Measurements from ENCODE around the gene CHRNB2.

The CHRNB2 gene

DNA sequence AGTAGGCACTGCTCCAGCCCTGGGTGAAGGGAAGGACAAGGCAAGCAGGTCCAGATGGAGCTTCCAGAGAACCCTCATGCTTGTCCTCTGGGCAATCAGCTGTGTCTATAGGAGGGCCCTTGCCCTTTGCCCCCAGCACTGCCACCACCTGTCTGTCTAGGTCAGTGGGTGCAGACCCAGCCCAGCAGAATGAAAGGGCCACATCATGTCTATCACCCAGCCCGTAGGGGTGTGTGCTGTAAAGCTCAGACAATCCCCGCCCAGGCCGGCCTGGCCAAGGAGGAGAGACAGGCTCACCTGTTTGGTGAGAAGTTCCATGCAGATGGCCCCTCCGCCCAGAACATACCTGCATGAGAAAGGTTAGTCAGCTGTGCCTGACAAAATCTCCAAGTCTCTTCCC lies 16.1 kb upstream of the CHRNB2 start:
- DNase-seq = no peak

DNA sequence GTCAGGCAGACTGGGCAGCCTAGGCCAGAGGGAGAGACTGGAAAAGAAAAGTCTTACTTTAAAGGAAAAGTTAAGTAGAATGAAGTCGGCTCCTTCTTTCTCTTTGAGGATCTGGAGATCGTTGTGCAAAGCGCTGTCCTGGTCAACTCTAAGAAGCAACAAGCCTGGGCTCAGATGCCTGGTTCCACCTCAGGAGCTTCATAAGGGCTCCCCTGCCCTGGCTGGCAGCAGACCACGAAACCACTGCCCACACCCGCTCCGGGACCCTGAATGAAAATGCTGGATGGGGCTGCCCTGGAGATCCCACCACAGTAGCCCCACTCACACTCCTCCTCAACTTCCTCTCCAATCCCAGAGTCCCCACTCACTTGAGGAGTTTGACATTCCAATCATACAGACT lies 15.5 kb upstream of the CHRNB2 start:
- DNase-seq = no peak

DNA sequence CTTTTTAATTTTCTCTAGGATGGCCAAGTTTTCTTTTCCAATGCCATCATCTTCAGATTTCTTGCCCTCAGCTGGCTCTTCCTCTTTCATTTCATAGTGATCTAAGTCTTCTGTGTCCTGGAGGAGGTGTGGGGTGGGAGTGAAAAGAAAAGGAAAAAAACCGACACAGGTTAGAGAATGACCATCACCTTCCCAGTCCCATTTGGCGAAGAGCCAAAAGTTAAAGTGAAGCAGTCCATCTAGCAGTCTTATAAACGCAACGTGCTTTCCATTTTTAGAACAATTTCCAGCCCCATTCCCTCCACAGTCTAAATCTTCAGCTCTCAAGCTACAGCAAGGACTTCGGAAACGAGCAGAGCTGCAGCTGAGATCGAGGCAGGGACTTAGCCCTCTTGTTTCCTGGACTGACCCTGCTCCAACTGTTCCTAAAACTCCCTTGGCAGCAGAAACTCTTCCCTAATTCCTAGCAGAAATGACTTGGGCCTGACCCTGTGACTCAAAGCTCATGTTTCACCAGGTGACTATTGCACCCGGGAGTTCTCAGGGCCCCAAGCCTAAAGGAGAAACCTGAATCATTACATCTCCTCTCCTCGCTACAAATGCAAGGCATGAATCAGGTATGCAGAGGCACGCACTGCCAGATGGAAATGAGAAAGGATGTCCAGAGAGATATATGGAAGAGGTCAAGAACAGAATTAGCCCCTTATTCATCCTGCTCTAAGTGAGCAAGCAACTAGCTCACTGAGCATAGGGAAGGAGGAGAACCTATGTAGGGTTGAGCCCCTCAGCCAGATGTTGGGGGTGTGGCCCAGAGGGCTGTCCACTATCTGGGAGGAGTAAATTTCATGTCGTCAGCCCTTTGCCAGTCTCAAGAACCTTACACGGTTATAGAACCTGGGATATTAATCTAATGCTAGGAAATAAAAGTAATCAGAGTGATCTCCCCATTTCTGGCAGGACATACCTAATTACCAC lies 14.2 kb upstream of the CHRNB2 start:
- no peak for DNase-seq

DNA sequence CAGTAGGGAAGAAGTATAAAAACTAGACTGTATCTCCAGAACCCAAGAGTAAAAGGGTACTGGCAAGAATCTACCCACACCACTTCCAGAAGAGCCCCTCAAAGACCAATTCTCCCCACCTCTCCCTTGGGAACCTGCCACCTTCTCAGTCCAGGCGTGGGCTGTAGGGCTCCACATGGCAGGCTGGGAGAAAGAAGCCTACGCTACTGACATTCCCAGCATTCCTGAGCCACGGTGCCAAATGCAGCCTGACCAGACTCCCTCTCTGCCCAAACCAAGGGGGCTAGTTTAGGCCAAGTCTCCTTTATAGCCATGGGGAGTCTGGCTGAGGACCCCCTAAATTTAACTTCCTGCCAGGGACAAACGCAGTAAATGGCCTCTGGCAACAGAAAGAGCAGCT lies 11.2 kb upstream of the CHRNB2 start:
- no peak for DNase-seq

GRCh38 chr1:154557248-154557938 lies 10.2 kb upstream of the CHRNB2 start:
- no peak for DNase-seq

DNA sequence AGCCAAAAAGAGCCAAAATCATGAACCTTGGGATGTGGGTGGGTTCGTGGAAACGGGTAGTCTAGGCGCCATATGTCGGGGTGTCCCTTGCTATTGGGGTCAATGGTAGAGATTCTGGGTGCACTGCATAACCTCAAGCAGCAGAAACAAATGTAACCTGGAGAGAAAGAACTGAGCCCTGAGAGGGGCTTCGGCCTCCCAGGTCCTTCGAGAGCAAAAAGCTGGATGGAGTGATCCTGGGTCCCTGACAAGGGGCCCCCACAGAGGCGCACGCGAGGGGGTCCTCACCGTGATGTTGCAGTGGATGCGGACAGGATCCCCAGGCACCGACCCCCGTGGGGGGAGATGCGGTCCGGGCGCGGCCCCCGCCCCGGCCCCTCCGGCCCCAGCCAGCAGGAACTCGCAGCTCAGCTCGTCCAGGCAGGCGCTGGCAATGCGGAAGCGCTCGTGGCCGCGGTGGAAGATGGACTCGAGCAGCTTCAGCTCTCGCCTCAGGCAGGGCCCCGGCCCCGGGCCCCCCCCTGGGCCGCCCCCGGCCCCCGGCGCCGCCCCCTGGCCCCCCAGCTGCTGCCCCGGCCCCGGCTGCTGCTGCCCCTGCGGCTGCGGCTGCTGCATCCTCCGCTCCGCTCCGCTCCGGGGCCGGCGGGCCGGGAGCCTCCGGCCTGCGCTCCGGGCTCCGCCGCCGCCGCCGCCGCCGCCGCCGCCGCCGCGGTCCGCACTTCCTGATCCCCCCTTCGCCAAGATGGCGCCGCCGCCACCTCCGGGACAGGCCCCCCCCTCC lies 9.4 kb upstream of the CHRNB2 start, which contains the start of gene UBE2Q1:
Gene UBE2Q1, minus strand, starts transcription at position 724 of the 781 bp plus-strand sequence. Its CDS starts 109 bp downstream, at position 615.
- DNase-seq = peak in 21 of 58 donors; percentile 11 to 68 (median 43)

DNA sequence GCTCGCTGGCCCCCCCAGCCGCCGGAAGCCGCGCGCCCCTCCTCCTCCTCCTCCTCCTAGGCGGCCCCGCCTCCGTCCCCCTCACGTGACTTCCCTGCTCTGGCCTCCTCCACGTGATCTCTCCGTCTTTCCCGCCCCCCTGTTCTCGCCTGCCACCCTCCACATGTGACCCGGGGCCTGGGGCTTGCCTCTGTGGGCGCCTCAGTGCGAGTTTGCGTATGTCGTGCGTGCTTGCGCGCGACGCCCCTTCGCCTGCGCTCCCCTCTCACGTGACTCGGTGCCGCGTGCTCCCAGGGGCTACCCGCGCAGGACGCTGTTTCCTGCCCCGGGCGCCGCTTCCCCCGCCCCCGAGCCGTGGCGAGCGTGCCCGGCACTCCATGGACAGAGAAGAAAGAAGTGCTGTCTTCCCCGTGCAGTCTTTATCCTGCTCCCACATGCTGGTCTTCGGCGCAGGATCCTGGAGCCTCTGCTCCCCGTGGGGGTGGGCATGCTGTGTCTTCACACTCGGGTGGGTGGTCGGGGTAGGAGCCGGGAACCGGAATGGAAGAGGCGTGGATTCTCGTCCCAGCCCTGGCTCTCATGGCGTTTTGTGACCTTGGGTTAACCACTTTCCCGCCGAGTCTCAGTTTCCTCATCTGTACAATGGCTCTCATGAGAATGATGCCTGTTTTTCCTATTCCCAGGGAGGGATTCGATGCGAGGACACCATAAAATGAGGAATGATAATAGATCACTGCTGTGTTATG lies 8.7 kb upstream of the CHRNB2 start:
- peak; percentile 84 to 100 (median 99) for DNase-seq

DNA sequence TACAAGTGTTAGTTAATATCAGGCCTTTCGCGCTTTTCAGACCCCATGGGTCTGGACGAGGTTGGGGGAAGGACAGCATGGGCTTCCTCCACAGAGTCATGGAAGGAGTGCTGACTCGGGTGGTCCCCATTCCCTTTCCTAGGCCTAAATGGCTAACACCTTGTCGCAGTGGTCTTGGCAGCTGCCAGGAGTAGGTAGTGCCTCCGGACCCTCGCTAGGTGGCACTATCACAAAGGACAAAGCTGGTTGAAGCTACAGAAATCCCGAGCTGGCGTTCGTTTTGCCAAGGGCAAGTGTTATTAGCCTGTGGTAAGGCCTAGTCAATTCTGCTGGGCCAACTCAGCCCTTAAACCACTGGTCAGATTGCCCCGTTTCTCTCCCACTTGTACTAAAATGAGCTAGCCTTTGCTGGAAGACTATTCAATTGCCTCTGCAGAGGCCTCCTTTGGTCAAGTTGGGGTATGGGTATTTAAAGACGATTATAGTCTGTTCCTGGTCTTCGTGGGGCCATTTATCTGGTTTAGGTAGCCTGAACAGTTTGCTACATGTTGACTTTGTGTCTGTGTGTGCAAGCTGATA lies 8.0 kb upstream of the CHRNB2 start:
- peak; percentile 14 to 94 (median 81) for DNase-seq

DNA sequence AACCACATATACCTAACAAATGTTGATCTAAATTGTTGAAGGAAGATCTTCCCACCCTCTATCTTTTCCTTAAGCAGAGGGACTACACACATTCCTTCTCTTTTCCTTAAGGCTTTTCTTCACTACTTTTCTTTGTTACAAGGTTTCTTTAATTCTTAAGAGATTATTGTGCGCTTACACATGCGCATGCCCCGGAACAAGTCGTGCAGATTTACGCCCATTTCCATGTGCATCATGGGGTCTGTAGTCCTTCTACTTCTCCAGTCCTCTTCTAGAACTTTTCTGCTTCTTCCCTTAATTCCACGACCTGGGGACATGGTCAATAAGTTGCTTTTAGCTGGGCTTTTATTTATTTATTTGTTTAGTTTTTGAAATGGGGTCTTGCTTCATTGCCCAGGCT lies 1.7 kb upstream of the CHRNB2 start:
- DNase-seq = no peak

- no peak for DNase-seq
Measured at GRCh38 chr1:154568157-154568815, 708 bp downstream of the CHRNB2 start.

- no peak for DNase-seq
Measured at GRCh38 chr1:154571244-154571963, 3.8 kb downstream of the CHRNB2 start.

- no peak for DNase-seq
Measured at GRCh38 chr1:154571964-154572288, 4.3 kb downstream of the CHRNB2 start.

- DNase-seq = no peak
Measured at GRCh38 chr1:154572468-154573167, 5.0 kb downstream of the CHRNB2 start.

- DNase-seq = no peak
Measured at GRCh38 chr1:154573168-154573510, 5.6 kb downstream of the CHRNB2 start.

- DNase-seq = peak in 39 of 58 donors; percentile 6 to 79 (median 34)
Measured at GRCh38 chr1:154574716-154575115, 7.1 kb downstream of the CHRNB2 start.

DNA sequence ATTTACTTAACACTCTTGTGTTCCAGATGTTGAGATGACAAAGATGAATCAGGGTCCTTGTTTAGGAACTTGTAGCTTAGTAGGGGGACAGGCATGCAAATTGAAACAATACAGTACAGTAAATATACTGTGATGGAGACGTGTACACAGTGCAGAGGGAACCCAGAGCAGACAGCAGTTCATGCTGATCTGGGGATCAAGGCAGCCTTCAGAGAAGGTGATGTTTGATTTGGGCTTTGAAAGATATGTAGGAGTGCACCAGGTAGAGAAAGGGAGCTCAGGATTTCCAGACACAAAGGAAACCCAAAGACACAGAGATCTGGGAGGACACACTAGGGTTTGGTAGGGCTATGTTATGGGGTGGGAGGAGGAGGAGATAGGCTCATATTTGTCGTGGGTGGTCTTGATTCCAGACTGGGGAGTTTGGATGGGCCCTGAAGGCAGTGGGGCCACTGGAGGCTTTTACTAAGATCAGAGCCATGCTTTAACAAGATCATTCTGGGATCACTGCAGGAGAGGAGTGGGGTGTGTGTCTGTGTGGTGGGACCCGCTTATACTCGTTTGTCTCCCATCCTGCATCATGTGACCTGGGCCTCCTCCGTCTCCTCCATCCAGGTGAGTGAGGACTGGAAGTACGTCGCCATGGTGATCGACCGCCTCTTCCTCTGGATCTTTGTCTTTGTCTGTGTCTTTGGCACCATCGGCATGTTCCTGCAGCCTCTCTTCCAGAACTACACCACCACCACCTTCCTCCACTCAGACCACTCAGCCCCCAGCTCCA lies 7.8 kb downstream of the CHRNB2 start:
- peak in 3 of 58 donors; percentile 24 to 43 (median 41) for DNase-seq

DNA sequence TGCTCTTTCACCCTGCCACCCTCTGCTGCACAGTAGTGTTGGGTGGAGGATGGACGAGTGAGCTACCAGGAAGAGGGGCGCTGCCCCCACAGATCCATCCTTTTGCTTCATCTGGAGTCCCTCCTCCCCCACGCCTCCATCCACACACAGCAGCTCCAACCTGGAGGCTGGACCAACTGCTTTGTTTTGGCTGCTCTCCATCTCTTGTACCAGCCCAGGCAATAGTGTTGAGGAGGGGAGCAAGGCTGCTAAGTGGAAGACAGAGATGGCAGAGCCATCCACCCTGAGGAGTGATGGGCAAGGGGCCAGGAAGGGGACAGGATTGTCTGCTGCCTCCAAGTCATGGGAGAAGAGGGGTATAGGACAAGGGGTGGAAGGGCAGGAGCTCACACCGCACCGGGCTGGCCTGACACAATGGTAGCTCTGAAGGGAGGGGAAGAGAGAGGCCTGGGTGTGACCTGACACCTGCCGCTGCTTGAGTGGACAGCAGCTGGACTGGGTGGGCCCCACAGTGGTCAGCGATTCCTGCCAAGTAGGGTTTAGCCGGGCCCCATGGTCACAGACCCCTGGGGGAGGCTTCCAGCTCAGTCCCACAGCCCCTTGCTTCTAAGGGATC lies 8.5 kb downstream of the CHRNB2 start:
- peak in 12 of 58 donors; percentile 7 to 45 (median 32) for DNase-seq
